Measurements from ENCODE around the gene CFAP99.
"Not testable (repeated sequence)": the region's sequence is repeated elsewhere in the genome, so short reads cannot be mapped to it uniquely, and the experiment has no call there.

CFAP99 gene

GRCh38 chr4:2377241-2377640 lies 41.5 kb upstream of the CFAP99 start:
- no peak overlapping the region for H3K4me3 ChIP-seq (ENCODE audit: low read depth, low read length)
- no peak for TF ChIP-seq CTCF (IDR thresholded peaks at IDR 0.05; ENCODE audit: borderline replicate concordance, insufficient read depth, low read depth, low read length)

- no peak for TF ChIP-seq CTCF (IDR thresholded peaks at IDR 0.05; ENCODE audit: borderline replicate concordance, insufficient read depth, low read depth, low read length)
- H3K4me3 ChIP-seq (ENCODE audit: low read depth, low read length), result no peak overlapping the region
Observed at GRCh38 chr4:2378401-2378800, 40.4 kb upstream of the CFAP99 start.

GRCh38 chr4:2378898-2379297 lies 39.9 kb upstream of the CFAP99 start:
- TF ChIP-seq CTCF (IDR thresholded peaks at IDR 0.05; ENCODE audit: borderline replicate concordance, insufficient read depth, low read depth, low read length), result no peak

GRCh38 chr4:2380589-2380988 lies 38.2 kb upstream of the CFAP99 start:
- H3K4me3 ChIP-seq (ENCODE audit: low read depth, low read length), result not testable (repeated sequence)

More at GRCh38 chr4:2378898-2379297, 39.9 kb upstream of the CFAP99 start:
- H3K4me3 ChIP-seq (ENCODE audit: low read depth, low read length), result no peak overlapping the region

- not testable (repeated sequence) for H3K4me3 ChIP-seq (ENCODE audit: low read depth, low read length)
Observed at GRCh38 chr4:2382769-2383202, 36.0 kb upstream of the CFAP99 start.

GRCh38 chr4:2383220-2383631 lies 35.5 kb upstream of the CFAP99 start:
- not testable (repeated sequence) for H3K4me3 ChIP-seq (ENCODE audit: low read depth, low read length)

- no peak overlapping the region for H3K4me3 ChIP-seq (ENCODE audit: low read depth, low read length)
- TF ChIP-seq CTCF (IDR thresholded peaks at IDR 0.05; ENCODE audit: borderline replicate concordance, insufficient read depth, low read depth, low read length), result no peak
Observed at GRCh38 chr4:2383760-2384159, 35.0 kb upstream of the CFAP99 start.

- no peak overlapping the region for H3K4me3 ChIP-seq (ENCODE audit: low read depth, low read length)
- no peak for TF ChIP-seq CTCF (IDR thresholded peaks at IDR 0.05; ENCODE audit: borderline replicate concordance, insufficient read depth, low read depth, low read length)
Observed at GRCh38 chr4:2384245-2384644, 34.5 kb upstream of the CFAP99 start.

- no peak for TF ChIP-seq CTCF (IDR thresholded peaks at IDR 0.05; ENCODE audit: borderline replicate concordance, insufficient read depth, low read depth, low read length)
- no peak overlapping the region for H3K4me3 ChIP-seq (ENCODE audit: low read depth, low read length)
Observed at GRCh38 chr4:2385516-2385915, 33.2 kb upstream of the CFAP99 start.

Data from GM12875 (cell line).